NB4 (cell line): ENCODE data around the gene INF2.

Experiments used
- MYC ChIP-seq: IDR thresholded peaks from 2 replicates; pipeline ENCODE4 v1.6.1; 2011; ENCODE audit warnings: low read depth, low read length
- POLR2A ChIP-seq: IDR thresholded peaks from 2 replicates; pipeline ENCODE4 v1.6.1; 2011; ENCODE audit warnings: mild to moderate bottlenecking; ENCODE audit not compliant: insufficient read length; ENCODE audit errors: extremely low read depth
- TF ChIP-seq, protein P1 (sequence below): IDR thresholded peaks from one replicate; pipeline ENCODE4 v1.5.1; 2012; ENCODE audit warnings: low read depth, low read length
- TF ChIP-seq, protein P2 (sequence below): IDR thresholded peaks from 2 replicates; pipeline ENCODE4 v1.6.1; 2011; ENCODE audit warnings: low read depth, low read length

DNA sequence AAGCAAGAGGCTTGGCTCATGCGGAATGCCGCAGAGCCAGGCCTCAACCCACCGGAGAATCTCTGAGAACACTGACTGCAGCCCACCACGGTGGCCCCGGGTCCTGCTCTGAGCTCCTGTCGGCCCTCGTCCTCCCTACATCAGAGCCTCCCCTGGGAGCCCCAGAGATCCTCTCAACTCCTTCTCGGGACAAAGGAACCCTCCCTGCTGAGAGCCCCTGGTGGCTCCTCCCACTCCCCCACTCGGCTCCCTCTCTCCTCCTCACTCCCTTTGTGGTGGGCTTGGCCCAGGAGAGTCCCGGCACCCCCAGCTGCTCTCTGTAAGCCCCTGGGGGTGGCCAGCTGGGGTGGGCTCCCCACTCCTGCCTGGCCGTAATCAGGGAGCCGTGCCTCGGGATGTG lies 11.1 kb upstream of the INF2 start:
- TF ChIP-seq, protein P1, sequence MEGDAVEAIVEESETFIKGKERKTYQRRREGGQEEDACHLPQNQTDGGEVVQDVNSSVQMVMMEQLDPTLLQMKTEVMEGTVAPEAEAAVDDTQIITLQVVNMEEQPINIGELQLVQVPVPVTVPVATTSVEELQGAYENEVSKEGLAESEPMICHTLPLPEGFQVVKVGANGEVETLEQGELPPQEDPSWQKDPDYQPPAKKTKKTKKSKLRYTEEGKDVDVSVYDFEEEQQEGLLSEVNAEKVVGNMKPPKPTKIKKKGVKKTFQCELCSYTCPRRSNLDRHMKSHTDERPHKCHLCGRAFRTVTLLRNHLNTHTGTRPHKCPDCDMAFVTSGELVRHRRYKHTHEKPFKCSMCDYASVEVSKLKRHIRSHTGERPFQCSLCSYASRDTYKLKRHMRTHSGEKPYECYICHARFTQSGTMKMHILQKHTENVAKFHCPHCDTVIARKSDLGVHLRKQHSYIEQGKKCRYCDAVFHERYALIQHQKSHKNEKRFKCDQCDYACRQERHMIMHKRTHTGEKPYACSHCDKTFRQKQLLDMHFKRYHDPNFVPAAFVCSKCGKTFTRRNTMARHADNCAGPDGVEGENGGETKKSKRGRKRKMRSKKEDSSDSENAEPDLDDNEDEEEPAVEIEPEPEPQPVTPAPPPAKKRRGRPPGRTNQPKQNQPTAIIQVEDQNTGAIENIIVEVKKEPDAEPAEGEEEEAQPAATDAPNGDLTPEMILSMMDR: no peak
- no peak for TF ChIP-seq POLR2A
- TF ChIP-seq MYC: no peak
- TF ChIP-seq, protein P2, sequence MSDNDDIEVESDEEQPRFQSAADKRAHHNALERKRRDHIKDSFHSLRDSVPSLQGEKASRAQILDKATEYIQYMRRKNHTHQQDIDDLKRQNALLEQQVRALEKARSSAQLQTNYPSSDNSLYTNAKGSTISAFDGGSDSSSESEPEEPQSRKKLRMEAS: no peak
